HUES48 (cell line): Measurements from ENCODE around the gene HLTF.
A peak's percentile ranks its signal among the peaks of the same experiment; 100 is the strongest.

Experiments
- H3K27ac ChIP-seq: one replicate; pipeline ENCODE4 v1.7.0; 2013; ENCODE audit warnings: low read depth, low read length, inconsistent platforms
- H3K27me3 ChIP-seq: 2 replicates; pipeline ENCODE4 v1.6.1; 2013; ENCODE audit warnings: mild to moderate bottlenecking, low read length; ENCODE audit not compliant: control insufficient read depth, insufficient read depth
- H3K36me3 ChIP-seq: 2 replicates; pipeline ENCODE4 v1.6.1; 2013; ENCODE audit warnings: low read length; ENCODE audit not compliant: control insufficient read depth, insufficient read depth
- H3K4me1 ChIP-seq: 2 replicates; pipeline ENCODE4 v1.6.1; 2013; ENCODE audit warnings: mild to moderate bottlenecking, low read length; ENCODE audit not compliant: control insufficient read depth, insufficient read depth
- H3K4me3 ChIP-seq: 2 replicates; pipeline ENCODE4 v1.5.1; 2013; ENCODE audit warnings: mild to moderate bottlenecking, low read depth, low read length
- H3K9ac ChIP-seq: 2 replicates; pipeline ENCODE4 v1.6.1; 2013; ENCODE audit warnings: mild to moderate bottlenecking, low read depth, low read length, moderate library complexity
- H3K9me3 ChIP-seq: 2 replicates; pipeline ENCODE4 v1.6.1; 2013; ENCODE audit warnings: low read length; ENCODE audit not compliant: control insufficient read depth, insufficient read depth

The HLTF gene

DNA sequence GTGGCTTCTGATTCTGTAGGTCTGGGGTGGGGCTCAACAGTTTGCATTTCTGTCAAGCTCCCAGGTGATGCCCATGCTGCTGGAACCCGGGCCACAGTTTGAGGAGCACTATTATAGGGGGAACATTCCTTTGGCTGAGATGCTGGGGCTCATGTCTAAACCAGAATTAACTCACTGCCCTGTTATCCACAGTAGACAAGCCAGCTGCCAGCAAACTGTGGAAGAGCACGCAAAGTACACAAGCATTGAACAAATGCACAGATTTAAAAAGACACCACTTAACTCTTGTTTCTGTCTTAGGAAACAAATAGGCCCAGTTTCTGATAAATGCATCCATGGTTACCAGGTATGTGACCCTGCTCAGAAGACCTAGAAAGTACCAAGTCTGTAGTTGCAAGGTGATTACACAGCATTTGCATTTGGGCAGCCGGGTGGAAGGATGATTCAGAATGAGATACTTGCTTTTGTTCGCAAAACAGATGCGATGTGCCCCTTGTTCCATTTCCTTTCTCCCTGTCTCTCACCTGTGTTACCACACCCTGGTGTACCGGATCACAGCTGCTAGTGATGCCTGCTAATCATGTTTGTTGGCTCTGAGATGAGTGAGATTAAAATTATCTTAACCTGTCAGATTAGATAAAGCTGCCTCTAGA is 82.6 kb downstream of the HLTF start:
- H3K27ac ChIP-seq, result no peak overlapping the region
- H3K4me1 ChIP-seq, result peaks cover 36% of the 10 kb centered on the region
- no peak overlapping the region for H3K4me3 ChIP-seq
- peaks cover 15% of the 10 kb centered on the region for H3K36me3 ChIP-seq
- H3K9me3 ChIP-seq, result no peaks in the 10 kb centered on the region
- H3K9ac ChIP-seq, result no peak overlapping the region
- no peaks in the 10 kb centered on the region for H3K27me3 ChIP-seq

DNA sequence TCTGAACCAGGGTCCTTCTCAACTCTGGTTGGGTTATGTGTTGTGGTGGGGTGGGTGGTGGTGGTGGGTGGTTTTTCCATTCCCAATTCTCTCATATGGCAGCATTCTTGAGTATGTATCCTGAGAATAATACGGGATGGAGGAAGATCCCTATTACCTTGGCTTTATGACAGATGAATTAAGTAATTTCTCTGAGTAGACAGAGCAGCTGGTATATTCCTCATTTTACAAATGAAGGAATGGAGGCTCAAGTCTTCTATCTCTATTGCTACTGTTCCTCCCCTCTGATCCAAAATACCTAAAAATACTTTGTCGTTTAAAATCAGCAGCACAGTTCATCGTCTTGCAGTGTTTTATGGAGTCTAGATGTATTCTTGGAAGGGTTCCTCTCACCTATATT is 84.6 kb downstream of the HLTF start:
- no peak overlapping the region for H3K27ac ChIP-seq
- peaks cover 14% of the 10 kb centered on the region for H3K36me3 ChIP-seq
- no peaks in the 10 kb centered on the region for H3K9me3 ChIP-seq
- no peak overlapping the region for H3K9ac ChIP-seq
- H3K4me3 ChIP-seq, result no peak overlapping the region
- peaks cover 40% of the 10 kb centered on the region for H3K4me1 ChIP-seq
- no peaks in the 10 kb centered on the region for H3K27me3 ChIP-seq

GRCh38 chr3:149000206-149000745 is 86.1 kb downstream of the HLTF start:
- peaks cover 24% of the 10 kb centered on the region for H3K36me3 ChIP-seq
- H3K9me3 ChIP-seq, result no peaks in the 10 kb centered on the region
- H3K27me3 ChIP-seq, result no peaks in the 10 kb centered on the region
- no peak overlapping the region for H3K27ac ChIP-seq
- H3K4me3 ChIP-seq, result no peak overlapping the region
- peaks cover 37% of the 10 kb centered on the region for H3K4me1 ChIP-seq
- no peak overlapping the region for H3K9ac ChIP-seq

DNA sequence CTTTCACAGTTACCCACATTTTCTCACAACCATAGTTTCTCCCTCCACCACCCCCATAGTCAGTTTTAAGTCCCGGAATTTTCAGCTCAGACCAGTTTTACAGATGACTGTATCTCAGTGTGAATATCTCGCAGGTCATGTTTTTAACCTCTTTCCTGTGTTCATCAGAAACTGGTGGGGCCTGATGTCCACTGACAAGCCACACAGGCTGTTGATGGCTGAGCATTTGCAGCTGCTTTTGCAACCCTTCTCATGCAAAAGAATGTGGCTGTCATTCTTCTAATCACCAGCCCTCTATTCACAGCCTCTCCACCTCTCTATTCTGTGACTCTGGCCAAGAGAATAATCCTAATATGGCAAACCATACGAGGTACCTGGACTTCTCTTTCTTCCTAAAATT is 86.5 kb downstream of the HLTF start:
- Histone ChIP-seq H3K4me1 (peaks cover 34% of the 10 kb centered on the region), H3K9ac (no peak overlapping the region), H3K9me3 (no peaks in the 10 kb centered on the region), H3K36me3 (peaks cover 25% of the 10 kb centered on the region), H3K4me3 (no peak overlapping the region), H3K27ac (no peak overlapping the region), H3K27me3 (no peaks in the 10 kb centered on the region)

DNA sequence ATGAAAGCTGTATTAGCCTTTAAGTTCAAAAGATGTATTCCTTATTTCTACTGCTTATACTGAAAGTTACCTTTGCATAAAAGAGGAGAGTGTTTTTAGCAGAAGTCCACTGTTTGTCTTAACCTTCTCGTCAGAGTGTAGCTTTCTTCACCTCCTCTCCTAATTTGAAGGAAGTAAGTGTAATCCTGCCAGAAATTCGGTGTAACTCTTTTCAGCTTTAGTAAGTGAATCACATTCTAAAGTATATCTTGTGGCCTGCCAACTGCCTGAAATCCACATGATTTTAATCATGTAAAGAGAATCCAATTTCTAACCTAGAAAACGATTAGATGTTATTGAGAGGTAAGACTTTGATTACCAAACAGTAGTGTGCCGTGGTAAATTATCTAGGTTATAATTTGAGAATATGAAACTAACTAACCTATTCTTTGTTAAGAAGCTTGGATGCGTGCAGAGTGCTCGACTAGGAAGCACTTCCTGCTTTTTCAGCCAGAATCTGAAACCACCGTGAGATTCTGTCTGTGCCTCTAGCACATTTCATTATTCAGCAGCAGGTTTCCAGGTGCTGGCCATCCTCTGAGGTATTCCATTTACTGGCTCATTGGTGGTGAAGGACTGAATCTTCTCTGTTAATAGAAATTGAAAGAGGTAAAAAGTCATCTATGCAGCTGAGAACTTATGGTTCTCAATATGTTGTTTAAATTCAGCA is 87.5 kb downstream of the HLTF start:
- Histone ChIP-seq H3K9ac (no peak overlapping the region), H3K27me3 (no peaks in the 10 kb centered on the region), H3K9me3 (no peaks in the 10 kb centered on the region), H3K27ac (peak overlapping the region; percentile 41), H3K4me1 (peaks cover 24% of the 10 kb centered on the region), H3K4me3 (no peak overlapping the region), H3K36me3 (peaks cover 30% of the 10 kb centered on the region)

- peaks cover 30% of the 10 kb centered on the region for H3K36me3 ChIP-seq
These were observed 88.0 kb downstream of the HLTF start for GRCh38 chr3:148998297-148998696.

DNA sequence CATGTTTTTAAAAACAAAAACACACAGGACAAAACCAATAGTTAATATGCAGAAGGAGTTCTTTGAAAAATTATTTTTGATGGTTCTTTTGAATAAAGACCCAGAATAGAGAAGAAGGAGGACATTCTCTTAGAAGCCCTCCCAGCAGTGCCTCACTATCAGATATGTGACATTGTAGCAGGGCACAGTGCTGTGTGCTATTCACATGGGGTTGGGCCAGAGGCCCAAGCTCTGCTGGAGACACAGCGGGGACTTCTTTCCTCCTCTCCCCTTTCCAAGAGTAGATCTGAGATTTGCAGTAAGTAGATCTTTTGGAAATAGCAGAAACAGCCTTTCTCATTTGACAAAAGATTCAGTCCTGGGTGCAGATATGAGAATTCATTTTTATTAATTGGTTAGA is 88.7 kb downstream of the HLTF start:
- Histone ChIP-seq H3K27ac (no peak overlapping the region), H3K4me1 (peaks cover 20% of the 10 kb centered on the region), H3K9me3 (no peaks in the 10 kb centered on the region), H3K27me3 (peaks cover 6% of the 10 kb centered on the region), H3K36me3 (peaks cover 30% of the 10 kb centered on the region), H3K9ac (no peak overlapping the region), H3K4me3 (no peak overlapping the region)

More at GRCh38 chr3:148998297-148998696, 88.0 kb downstream of the HLTF start:
- Histone ChIP-seq H3K9me3 (no peaks in the 10 kb centered on the region), H3K27ac (no peak overlapping the region), H3K4me1 (peaks cover 20% of the 10 kb centered on the region), H3K27me3 (no peaks in the 10 kb centered on the region), H3K9ac (no peak overlapping the region), H3K4me3 (no peak overlapping the region)

DNA sequence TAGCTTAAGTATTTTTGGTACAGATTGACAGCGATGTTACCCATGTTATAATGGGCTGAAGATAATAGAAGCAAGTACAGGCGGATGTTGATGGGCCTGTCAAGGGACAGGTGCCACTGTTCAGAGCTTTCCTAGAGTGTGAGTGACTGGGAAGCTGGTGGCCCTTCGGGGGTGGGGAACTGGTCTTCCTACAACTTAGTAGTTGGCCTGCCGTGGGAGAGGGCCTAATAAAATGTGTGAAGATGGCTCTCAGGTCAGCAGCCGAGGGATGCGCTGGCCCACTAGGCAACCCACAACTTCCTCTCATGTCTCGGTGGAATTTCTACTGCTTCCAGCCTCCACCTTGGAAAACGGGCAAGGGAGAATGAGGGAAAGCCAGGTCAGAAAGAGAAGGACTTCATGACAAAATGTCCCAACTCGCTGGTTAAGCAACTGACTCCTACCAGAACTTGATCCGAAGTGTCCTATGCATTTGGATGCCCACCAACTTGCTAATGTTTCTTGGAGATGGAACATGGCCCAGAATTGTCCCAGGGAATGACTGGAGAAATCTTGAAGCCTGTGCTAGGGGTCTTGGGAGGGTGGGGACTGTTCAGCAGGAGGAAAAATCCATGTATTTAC is 93.6 kb downstream of the HLTF start:
- H3K27ac ChIP-seq, result no peak overlapping the region
- no peak overlapping the region for H3K9ac ChIP-seq
- H3K36me3 ChIP-seq, result peaks cover 27% of the 10 kb centered on the region
- peak overlapping the region; percentile 69 for H3K4me3 ChIP-seq
- no peaks in the 10 kb centered on the region for H3K9me3 ChIP-seq
- H3K27me3 ChIP-seq, result peaks cover 11% of the 10 kb centered on the region
- peaks cover 13% of the 10 kb centered on the region for H3K4me1 ChIP-seq

- Histone ChIP-seq H3K27ac (peak overlapping the region; percentile 64), H3K9ac (peak overlapping the region; percentile 46; the same call in 1 of the 2 replicates), H3K4me1 (peaks cover 13% of the 10 kb centered on the region), H3K27me3 (peaks cover 11% of the 10 kb centered on the region), H3K4me3 (peak overlapping the region; percentile 69), H3K36me3 (peaks cover 25% of the 10 kb centered on the region), H3K9me3 (no peaks in the 10 kb centered on the region)
These were observed 94.2 kb downstream of the HLTF start for GRCh38 chr3:148992027-148992634.

DNA sequence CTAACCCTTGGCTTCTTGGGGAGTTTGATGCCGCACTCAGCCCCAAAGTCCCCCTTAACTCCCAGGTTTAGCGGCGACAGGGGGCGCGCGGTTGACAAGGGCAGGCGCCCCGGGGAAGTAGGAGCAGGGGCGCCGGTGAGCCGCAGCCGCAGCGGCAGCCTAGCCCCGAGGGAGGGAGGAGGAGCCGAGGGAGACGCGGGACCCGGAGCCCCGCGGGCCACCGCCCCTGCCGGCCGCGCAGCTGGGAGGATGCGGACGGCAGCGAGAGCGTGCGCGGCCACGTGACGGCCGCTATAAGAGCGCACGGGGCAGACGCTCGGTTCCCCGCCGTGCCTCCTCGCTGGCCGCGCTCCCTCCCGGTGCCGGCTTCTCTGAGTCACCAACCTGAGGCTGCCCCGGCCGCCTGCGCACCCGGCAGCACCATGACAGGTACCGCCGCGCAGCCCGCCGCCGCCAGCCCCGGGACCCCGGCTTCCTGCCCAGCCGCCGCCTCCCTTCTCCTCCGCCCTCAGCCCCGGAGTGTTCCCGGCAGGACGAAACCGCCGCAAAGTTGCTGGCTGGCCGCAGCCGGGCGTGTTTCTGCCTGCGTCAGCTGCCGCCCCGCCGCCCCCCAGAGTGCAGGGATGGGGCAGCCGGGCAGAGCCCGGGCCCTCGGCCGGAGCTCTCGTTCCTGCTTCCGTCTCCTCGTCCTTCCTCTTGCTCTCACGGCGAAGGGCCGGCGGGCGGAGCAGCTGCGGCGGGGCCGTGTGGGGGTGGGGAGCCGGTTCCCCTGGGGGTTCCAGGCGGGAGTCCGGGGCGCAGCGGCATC is 94.9 kb downstream of the HLTF start, which contains the start of gene GYG1:
GYG1 (plus strand) TSS at position 322 of the 808 bp plus-strand sequence; CDS start at position 423, 101 bp downstream.
- H3K27ac ChIP-seq, result peak within 1 kb of the TSS; percentile 64
- H3K36me3 ChIP-seq, result peaks cover 18% of the 10 kb centered on the region
- H3K9me3 ChIP-seq, result no peaks in the 10 kb centered on the region
- peaks cover 13% of the 10 kb centered on the region for H3K4me1 ChIP-seq
- peak within 1 kb of the TSS; percentile 46; the same call in 1 of the 2 replicates for H3K9ac ChIP-seq
- H3K27me3 ChIP-seq, result peaks cover 11% of the 10 kb centered on the region
- peak within 1 kb of the TSS; percentile 69 for H3K4me3 ChIP-seq
